BE2C (cell line): Measurements from ENCODE around the gene FAM210A.

Source experiments
- DNase-seq: peaks from one replicate; pipeline ENCODE4 v3.0.0-alpha.2; 2020
- H3K27me3 ChIP-seq: fragments of 250-450 bp; sonication (Bioruptor Pico); 2 replicates; pipeline ENCODE4 v1.5.1; 2020; ENCODE audit warnings: mild to moderate bottlenecking
- H3K36me3 ChIP-seq: fragments of 250-450 bp; sonication (Bioruptor Pico); 2 replicates; pipeline ENCODE4 v1.5.1; 2020; ENCODE audit warnings: mild to moderate bottlenecking
- H3K4me1 ChIP-seq: fragments of 250-450 bp; sonication (Bioruptor Pico); 2 replicates; pipeline ENCODE4 v1.5.1; 2020
- H3K4me3 ChIP-seq: 2 replicates; pipeline ENCODE4 v1.5.1; 2011; ENCODE audit warnings: low read depth, low read length
- H3K9me3 ChIP-seq: fragments of 250-450 bp; sonication (Bioruptor Pico); 2 replicates; pipeline ENCODE4 v1.5.1; 2020
- CTCF ChIP-seq: IDR thresholded peaks from 2 replicates; pipeline ENCODE4 v1.5.1; 2012; ENCODE audit warnings: mild to moderate bottlenecking, low read depth, low read length

FAM210A gene

GRCh38 chr18:13643261-13643751, 83.1 kb downstream of the FAM210A start:
- Histone ChIP-seq H3K27me3 (no peaks in the 10 kb centered on the region), H3K4me1 (no peaks in the 10 kb centered on the region), H3K4me3 (no peak overlapping the region), H3K36me3 (no peaks in the 10 kb centered on the region), H3K9me3 (no peaks in the 10 kb centered on the region)
- no peak for TF ChIP-seq CTCF
- DNase-seq, result no peak

- no peak overlapping the region for H3K4me3 ChIP-seq
- no peaks in the 10 kb centered on the region for H3K9me3 ChIP-seq
Observed at GRCh38 chr18:13642440-13642827, 83.9 kb downstream of the FAM210A start.

GRCh38 chr18:13641551-13642439, 84.6 kb downstream of the FAM210A start:
- H3K27me3 ChIP-seq, result no peaks in the 10 kb centered on the region
- H3K4me1 ChIP-seq, result no peaks in the 10 kb centered on the region
- H3K36me3 ChIP-seq, result no peaks in the 10 kb centered on the region
- TF ChIP-seq CTCF, result no peak
- no peak for DNase-seq
- no peak overlapping the region for H3K4me3 ChIP-seq
- no peaks in the 10 kb centered on the region for H3K9me3 ChIP-seq

More at GRCh38 chr18:13642440-13642827, 83.9 kb downstream of the FAM210A start:
- Histone ChIP-seq H3K4me1 (no peaks in the 10 kb centered on the region), H3K36me3 (no peaks in the 10 kb centered on the region), H3K27me3 (no peaks in the 10 kb centered on the region)
- DNase-seq, result no peak
- no peak for TF ChIP-seq CTCF

GRCh38 chr18:13640266-13640860, 86.0 kb downstream of the FAM210A start:
- Histone ChIP-seq H3K9me3 (no peaks in the 10 kb centered on the region), H3K36me3 (no peaks in the 10 kb centered on the region), H3K27me3 (no peaks in the 10 kb centered on the region), H3K4me1 (no peaks in the 10 kb centered on the region), H3K4me3 (no peak overlapping the region)
- DNase-seq, result no peak
- TF ChIP-seq CTCF, result no peak

GRCh38 chr18:13638719-13639595, 87.4 kb downstream of the FAM210A start:
- no peak for DNase-seq
- TF ChIP-seq CTCF, result no peak
- Histone ChIP-seq H3K36me3 (no peaks in the 10 kb centered on the region), H3K4me1 (no peaks in the 10 kb centered on the region), H3K9me3 (no peaks in the 10 kb centered on the region), H3K27me3 (no peaks in the 10 kb centered on the region), H3K4me3 (no peak overlapping the region)
